Measurements from ENCODE around the gene SYNGR3. TPM values are rescaled to one million over a fixed set of nuclear protein-coding genes. Genes with fewer than 3 reads are reported as not detected.
"Not testable (repeated sequence)": the region's sequence is repeated elsewhere in the genome, so short reads cannot be mapped to it uniquely, and the experiment has no call there.

SYNGR3 gene
- total RNA-seq, 1 donor from 2014 or later = 2.4 TPM

DNA sequence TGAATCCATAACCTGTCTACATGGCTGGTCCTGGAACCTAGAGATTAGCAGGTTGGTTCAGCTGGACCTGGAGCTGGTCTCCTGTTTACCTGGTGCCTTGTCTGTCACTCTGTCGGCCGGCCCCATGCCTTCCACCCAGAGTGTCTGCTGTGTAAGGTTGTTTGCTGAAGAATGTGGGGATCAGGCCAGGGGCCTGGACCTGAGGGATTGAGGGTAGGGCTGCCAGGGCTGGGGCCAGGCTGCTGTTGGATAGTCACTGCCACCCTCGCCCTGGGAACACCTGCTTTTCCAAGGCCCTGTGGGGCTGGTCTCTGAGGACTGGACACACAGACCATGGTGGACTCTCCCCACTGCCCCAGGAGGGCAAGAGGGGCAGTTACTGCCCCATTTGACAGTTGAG is 38.4 kb downstream of the SYNGR3 start:
- DNase-seq (ENCODE audit: low spot score) = no peak

DNA sequence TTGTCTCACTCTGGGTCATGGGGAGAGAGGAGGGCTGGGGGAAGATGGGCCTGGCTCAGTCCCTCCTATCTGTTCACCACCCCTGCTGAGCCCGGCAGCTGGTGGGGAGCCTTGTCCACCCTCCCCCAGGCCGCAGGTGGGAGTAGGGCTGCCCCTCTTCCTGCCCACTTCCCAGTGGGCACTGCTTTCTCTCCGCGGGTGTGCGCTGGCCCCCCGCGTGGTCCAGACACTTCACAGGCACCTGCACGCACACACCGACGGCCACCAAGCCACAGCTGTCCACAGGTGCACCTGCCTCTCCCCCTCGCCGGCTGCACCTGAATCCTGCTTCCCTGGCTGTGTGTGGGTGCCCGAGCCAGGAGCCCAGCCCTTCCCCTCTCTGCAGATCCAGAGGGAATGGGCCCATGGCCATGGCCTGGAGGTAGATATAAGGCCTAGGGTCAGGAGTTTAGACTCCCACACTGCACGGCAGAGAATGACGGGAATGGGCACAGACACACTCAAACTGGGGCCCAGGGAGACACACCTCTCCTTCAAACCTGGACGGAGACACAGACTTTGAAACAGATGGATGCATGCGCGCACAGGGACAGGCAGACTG is 39.0 kb downstream of the SYNGR3 start:
- no peak for DNase-seq (ENCODE audit: low spot score)

- DNase-seq (ENCODE audit: low spot score) = no peak
Measured at GRCh38 chr16:2029350-2029749, 39.6 kb downstream of the SYNGR3 start.

DNA sequence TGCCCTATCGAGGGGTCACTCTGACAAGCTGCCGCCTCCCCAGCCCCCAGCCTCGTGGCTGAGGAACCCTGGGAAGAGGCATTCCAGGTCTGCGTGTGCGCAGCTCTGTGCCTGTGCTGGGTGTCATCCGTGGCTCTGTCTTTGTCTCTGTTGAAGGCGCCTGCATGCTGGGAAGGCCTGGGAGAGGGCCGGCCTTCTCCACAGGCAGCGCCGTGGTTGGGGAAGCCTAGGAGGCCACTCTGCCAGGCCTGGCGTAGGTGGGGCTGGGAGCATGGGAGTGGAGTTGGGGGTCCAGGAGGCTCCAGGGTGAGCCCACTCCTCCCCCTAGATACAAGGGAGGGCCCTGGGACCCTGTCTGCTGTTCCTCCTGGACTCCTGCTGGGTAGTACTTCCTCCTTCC is 40.3 kb downstream of the SYNGR3 start:
- DNase-seq (ENCODE audit: low spot score) = no peak

DNA sequence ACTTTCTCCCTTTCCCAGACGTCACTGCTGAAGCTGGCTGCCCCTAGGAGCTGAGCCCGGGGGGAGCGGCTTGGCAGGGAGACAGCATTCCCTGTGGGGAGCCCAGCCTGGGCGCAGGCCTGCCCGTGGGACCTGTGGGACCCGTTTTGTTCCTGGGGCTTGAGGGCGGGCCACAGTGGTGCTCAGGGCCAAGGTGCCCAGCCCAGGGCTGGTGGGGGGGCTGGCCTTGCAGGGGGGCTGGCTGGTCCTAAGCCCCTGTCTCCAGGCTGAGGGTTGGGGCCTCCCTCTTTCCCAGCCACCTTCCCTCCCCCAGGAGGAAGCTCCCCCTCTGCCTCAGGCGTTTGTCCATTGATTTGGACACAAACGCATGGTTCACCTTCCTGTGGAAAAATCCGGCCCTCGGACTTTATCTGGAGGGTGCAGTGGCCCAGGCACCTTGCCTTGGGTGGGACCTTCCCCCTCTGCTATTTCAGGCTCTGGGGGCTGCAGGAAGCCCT is 41.4 kb downstream of the SYNGR3 start:
- DNase-seq (ENCODE audit: low spot score) = no peak

- DNase-seq (ENCODE audit: low spot score) = no peak
Measured at GRCh38 chr16:2032285-2033056, 42.7 kb downstream of the SYNGR3 start.

DNA sequence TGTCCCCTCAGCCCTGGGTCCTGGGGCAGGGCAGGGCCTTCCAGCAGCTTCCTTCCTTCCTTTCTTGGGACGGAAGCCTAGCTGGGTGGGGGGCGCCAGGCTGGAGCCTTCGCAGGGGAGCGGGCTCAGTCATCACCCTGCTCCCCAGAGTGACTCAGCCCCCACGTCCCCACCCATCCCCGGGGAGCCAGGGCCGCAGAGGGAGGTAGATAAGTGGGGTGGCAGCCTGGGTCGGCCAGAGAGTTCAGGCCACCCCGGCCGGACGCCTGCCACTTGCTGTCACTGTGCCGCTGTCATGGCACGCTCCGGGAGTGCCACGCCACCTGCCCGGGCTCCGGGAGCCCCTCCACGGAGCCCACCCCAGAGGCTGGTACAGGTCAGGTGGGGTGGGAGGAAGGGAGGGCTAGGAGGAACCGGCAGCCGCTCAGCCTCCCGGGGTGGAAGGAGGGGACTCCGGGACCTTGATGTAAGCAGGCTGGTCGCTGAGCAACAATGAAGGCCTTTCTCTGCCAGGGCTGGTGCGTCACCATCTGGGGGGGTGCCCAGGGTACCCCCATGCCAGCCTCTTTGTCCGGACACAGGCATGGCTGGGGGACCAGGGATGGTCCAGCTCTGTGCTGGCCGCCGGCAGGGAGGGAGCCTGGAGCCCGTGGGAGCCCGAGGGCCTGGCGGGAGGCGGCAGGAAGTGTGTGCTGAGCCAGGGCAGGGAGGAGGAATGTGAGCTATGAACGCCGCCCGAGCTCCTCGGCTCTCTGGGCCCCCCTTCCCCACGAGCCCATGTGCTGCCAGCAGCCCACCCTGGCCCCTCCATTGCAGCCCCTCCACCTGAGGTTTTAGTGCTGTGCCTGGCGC is 43.5 kb downstream of the SYNGR3 start:
- DNase-seq (ENCODE audit: low spot score) = peak; percentile 72

DNA sequence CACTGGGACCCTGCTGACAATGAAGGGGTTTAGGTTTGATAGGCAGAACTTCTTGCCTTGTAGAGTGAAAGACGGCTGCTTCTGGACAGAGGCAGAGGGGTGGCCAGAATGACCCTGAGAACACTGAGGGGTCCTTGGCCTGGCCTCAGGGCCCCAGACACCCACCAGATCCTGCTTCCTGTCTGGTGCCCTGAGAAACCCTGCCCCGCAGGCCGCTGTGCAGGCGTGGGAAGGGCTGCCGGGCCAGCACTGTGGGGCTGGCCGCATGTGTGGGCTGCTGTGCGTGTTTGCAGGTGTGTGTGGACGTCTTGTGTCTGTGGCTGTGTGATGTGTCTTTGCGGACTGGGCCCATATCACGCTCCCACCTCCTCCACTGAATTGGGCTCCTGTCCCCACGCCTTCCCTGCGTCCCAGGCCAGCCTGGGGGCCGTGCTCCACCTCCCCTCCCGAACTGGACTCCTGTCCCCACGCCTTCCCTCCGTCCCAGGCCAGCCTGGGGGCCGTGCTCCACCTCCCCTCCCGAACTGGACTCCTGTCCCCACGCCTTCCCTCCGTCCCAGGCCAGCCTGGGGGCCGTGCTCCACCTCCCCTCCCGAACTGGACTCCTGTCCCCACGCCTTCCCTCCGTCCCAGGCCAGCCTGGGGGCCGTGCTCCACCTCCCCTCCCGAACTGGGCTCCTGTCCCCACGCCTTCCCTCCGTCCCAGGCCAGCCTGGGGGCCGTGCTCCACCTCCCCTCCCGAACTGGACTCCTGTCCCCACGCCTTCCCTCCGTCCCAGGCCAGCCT is 44.3 kb downstream of the SYNGR3 start:
- not testable (repeated sequence) for DNase-seq (ENCODE audit: low spot score)

GRCh38 chr16:2034696-2035430 is 45.1 kb downstream of the SYNGR3 start:
- DNase-seq (ENCODE audit: low spot score) = no peak

DNA sequence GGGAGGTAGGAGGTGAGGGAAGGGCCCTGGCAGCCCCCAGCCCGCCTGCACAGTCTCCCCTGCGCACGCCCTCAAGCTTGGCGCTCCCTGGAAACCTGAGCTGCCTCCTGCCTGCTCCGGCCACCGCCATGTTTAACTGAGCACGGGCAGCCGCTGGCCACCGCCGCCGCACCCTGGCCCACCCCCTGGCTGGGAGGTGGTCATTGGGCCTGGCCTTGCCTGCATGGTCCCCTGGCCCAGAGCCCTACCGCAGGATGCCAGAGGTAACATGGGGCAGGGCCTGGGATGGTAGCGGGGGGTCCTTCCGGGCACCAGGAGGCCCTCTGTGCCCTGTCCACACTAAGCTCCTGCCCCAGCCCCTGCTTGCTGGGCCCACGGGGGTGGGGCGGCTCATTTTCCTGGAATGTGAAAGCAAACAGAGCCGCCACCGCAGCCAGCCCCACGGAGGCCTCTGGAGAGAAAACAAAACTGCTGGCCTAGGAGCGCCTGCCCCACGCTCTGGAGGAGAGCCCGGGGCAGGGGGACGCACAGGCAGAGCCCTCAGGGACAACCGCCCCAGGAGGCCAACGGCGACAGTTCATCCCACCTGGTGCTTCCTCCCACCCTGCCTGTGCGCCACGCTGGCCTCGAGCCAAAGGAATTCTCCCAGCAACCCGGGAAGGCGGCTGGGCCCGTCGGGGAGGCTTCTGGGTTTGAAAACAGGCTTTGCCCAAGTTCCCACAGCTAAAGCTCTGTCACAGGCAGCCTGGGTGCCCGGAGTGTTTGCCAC is 45.8 kb downstream of the SYNGR3 start:
- DNase-seq (ENCODE audit: low spot score) = peak; percentile 84

GRCh38 chr16:2036200-2036966 is 46.6 kb downstream of the SYNGR3 start:
- no peak for DNase-seq (ENCODE audit: low spot score)

DNA sequence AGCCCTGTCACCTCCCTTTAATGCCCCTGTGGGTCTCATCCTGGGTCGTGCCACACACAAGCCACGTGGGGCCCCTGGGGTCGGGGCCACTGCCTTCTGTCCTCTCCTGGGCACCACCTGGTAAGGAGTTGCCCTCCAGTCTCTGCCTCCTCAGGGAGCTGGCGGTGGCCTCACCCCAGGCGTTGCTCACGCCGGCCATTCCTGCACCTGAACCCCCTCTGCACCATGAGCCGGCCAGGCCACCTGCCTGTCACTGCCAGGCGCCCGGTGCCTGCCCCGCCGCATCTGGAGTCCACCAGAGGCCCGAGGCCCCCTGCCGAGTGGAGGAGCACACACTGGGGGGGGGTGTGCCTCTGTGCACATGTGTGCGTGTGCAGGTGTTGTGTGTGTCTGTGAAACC is 47.3 kb downstream of the SYNGR3 start:
- no peak for DNase-seq (ENCODE audit: low spot score)

GRCh38 chr16:2037647-2038381 is 48.0 kb downstream of the SYNGR3 start:
- no peak for DNase-seq (ENCODE audit: low spot score)

- DNase-seq (ENCODE audit: low spot score) = peak; percentile 70
Measured at GRCh38 chr16:2038382-2039231, 48.8 kb downstream of the SYNGR3 start.

GRCh38 chr16:2039274-2040031 is 49.7 kb downstream of the SYNGR3 start:
- DNase-seq (ENCODE audit: low spot score) = peak; percentile 97

- DNase-seq (ENCODE audit: low spot score) = no peak
Measured at GRCh38 chr16:2040041-2040786, 50.4 kb downstream of the SYNGR3 start.

Measured in umbilical cord (tissue), 2 donors.